ENCODE measurements around the gene ARL8B. TPM values are rescaled to one million over a fixed set of nuclear protein-coding genes. Genes with fewer than 3 reads are reported as not detected.
"Not testable (repeated sequence)": the region's sequence is repeated elsewhere in the genome, so short reads cannot be mapped to it uniquely, and the experiment has no call there.

Gene ARL8B
- total RNA-seq, 2 donors from 2014 or later: 39.7 to 78.1 TPM

GRCh38 chr3:5134499-5134898, 12.4 kb downstream of the ARL8B start:
- Mint-ChIP-seq H3K36me3 (no peaks in the 10 kb centered on the region), H3K9me3 (no peaks in the 10 kb centered on the region), H3K27ac (peak overlapping the region; percentile 19 to 57)
- ATAC-seq (no peak), DNase-seq (ENCODE audit: low spot score in 2 of 2) (no peak)

GRCh38 chr3:5136211-5136918, 14.3 kb downstream of the ARL8B start:
- H3K27ac Mint-ChIP-seq: peak overlapping the region; percentile 68 to 90
- no peaks in the 10 kb centered on the region for H3K9me3 Mint-ChIP-seq
- DNase-seq (ENCODE audit: low spot score in 2 of 2): no peak
- peak; percentile 80 to 81 for ATAC-seq
- H3K36me3 Mint-ChIP-seq: peaks cover 0 to 7% of the 10 kb centered on the region in 2 donors

GRCh38 chr3:5136919-5137429, 14.9 kb downstream of the ARL8B start:
- ATAC-seq (peak; percentile 39 to 52), DNase-seq (ENCODE audit: low spot score in 2 of 2) (no peak)
- no peaks in the 10 kb centered on the region for H3K9me3 Mint-ChIP-seq
- peak overlapping the region; percentile 38 to 90 for H3K27ac Mint-ChIP-seq
- H3K36me3 Mint-ChIP-seq: peaks cover 0 to 11% of the 10 kb centered on the region in 2 donors

GRCh38 chr3:5138214-5138981, 16.3 kb downstream of the ARL8B start:
- H3K9me3 Mint-ChIP-seq: no peaks in the 10 kb centered on the region
- peak overlapping the region in 1 of 2 donors; percentile 90 for H3K27ac Mint-ChIP-seq
- DNase-seq (ENCODE audit: low spot score in 2 of 2) (no peak), ATAC-seq (no peak)
- H3K36me3 Mint-ChIP-seq: peaks cover 0 to 16% of the 10 kb centered on the region in 2 donors

GRCh38 chr3:5140230-5140621, 18.1 kb downstream of the ARL8B start:
- DNase-seq (ENCODE audit: low spot score in 2 of 2) (no peak), ATAC-seq (peak in 1 of 2 donors; percentile 54)
- H3K9me3 Mint-ChIP-seq: no peaks in the 10 kb centered on the region
- peak overlapping the region; percentile 2 to 74 for H3K27ac Mint-ChIP-seq
- H3K36me3 Mint-ChIP-seq: peaks cover 9 to 30% of the 10 kb centered on the region in 2 donors

GRCh38 chr3:5140839-5141238, 18.7 kb downstream of the ARL8B start:
- ATAC-seq (peak in 1 of 2 donors; percentile 17), DNase-seq (ENCODE audit: low spot score in 2 of 2) (no peak)
- Mint-ChIP-seq H3K9me3 (peaks cover 2% of the 10 kb centered on the region in 2 donors), H3K36me3 (peaks cover 11 to 36% of the 10 kb centered on the region in 2 donors), H3K27ac (peak overlapping the region in 1 of 2 donors; percentile 74)

- Mint-ChIP-seq H3K36me3 (peaks cover 17 to 45% of the 10 kb centered on the region in 2 donors), H3K9me3 (peaks cover 4 to 9% of the 10 kb centered on the region in 2 donors), H3K27ac (no peak overlapping the region)
- DNase-seq (ENCODE audit: low spot score in 2 of 2) (no peak), ATAC-seq (no peak)
These were observed 19.7 kb downstream of the ARL8B start for GRCh38 chr3:5141760-5142159.

- peaks cover 7 to 19% of the 10 kb centered on the region in 2 donors for H3K9me3 Mint-ChIP-seq
- DNase-seq (ENCODE audit: low spot score in 2 of 2) (no peak), ATAC-seq (peak in 1 of 2 donors; percentile 74)
- H3K36me3 Mint-ChIP-seq: peaks cover 29 to 62% of the 10 kb centered on the region in 2 donors
- H3K27ac Mint-ChIP-seq: peak overlapping the region in 1 of 2 donors; percentile 8
These were observed 21.4 kb downstream of the ARL8B start for GRCh38 chr3:5143464-5143863.

GRCh38 chr3:5144316-5144994, 22.4 kb downstream of the ARL8B start:
- peaks cover 29 to 70% of the 10 kb centered on the region in 2 donors for H3K36me3 Mint-ChIP-seq
- DNase-seq (ENCODE audit: low spot score in 2 of 2) (no peak), ATAC-seq (no peak)
- H3K9me3 Mint-ChIP-seq: peaks cover 7 to 19% of the 10 kb centered on the region in 2 donors
- no peak overlapping the region for H3K27ac Mint-ChIP-seq

GRCh38 chr3:5145120-5145519, 23.0 kb downstream of the ARL8B start:
- no peak for ATAC-seq
- no peak for DNase-seq (ENCODE audit: low spot score in 2 of 2)
- Mint-ChIP-seq H3K9me3 (peaks cover 7 to 24% of the 10 kb centered on the region in 2 donors), H3K27ac (no peak overlapping the region), H3K36me3 (peaks cover 29 to 74% of the 10 kb centered on the region in 2 donors)

- H3K36me3 Mint-ChIP-seq: peaks cover 29 to 63% of the 10 kb centered on the region in 2 donors
- H3K9me3 Mint-ChIP-seq: peaks cover 7 to 24% of the 10 kb centered on the region in 2 donors
- not testable (repeated sequence) for H3K27ac Mint-ChIP-seq; DNase-seq (ENCODE audit: low spot score in 2 of 2); ATAC-seq
These were observed 25.1 kb downstream of the ARL8B start for GRCh38 chr3:5147152-5147551.

- DNase-seq (ENCODE audit: low spot score in 2 of 2): no peak
- peaks cover 24 to 65% of the 10 kb centered on the region in 2 donors for H3K36me3 Mint-ChIP-seq
- H3K9me3 Mint-ChIP-seq: peaks cover 7 to 24% of the 10 kb centered on the region in 2 donors
- no peak for ATAC-seq
- peak overlapping the region in 1 of 2 donors; percentile 40 for H3K27ac Mint-ChIP-seq
These were observed 27.3 kb downstream of the ARL8B start for GRCh38 chr3:5149306-5149880.

- H3K36me3 Mint-ChIP-seq: peaks cover 13 to 48% of the 10 kb centered on the region in 2 donors
- DNase-seq (ENCODE audit: low spot score in 2 of 2) (no peak), ATAC-seq (no peak)
- peaks cover 3 to 17% of the 10 kb centered on the region in 2 donors for H3K9me3 Mint-ChIP-seq
- H3K27ac Mint-ChIP-seq: no peak overlapping the region
These were observed 29.5 kb downstream of the ARL8B start for GRCh38 chr3:5151586-5151985.

GRCh38 chr3:5153074-5153473, 31.0 kb downstream of the ARL8B start:
- peaks cover 0 to 4% of the 10 kb centered on the region in 2 donors for H3K9me3 Mint-ChIP-seq
- ATAC-seq (no peak), DNase-seq (ENCODE audit: low spot score in 2 of 2) (no peak)
- H3K27ac Mint-ChIP-seq: no peak overlapping the region
- H3K36me3 Mint-ChIP-seq: peaks cover 0 to 33% of the 10 kb centered on the region in 2 donors

- Mint-ChIP-seq H3K36me3 (peaks cover 0 to 16% of the 10 kb centered on the region in 2 donors), H3K27ac (no peak overlapping the region), H3K9me3 (no peaks in the 10 kb centered on the region)
- no peak for DNase-seq (ENCODE audit: low spot score in 2 of 2)
- no peak for ATAC-seq
These were observed 33.1 kb downstream of the ARL8B start for GRCh38 chr3:5155241-5155640.

GRCh38 chr3:5160321-5160720, 38.2 kb downstream of the ARL8B start:
- no peak for DNase-seq (ENCODE audit: low spot score in 2 of 2)

More at GRCh38 chr3:5160321-5160720, 38.2 kb downstream of the ARL8B start:
- H3K27ac Mint-ChIP-seq: no peak overlapping the region
- ATAC-seq: no peak
- H3K9me3 Mint-ChIP-seq: no peaks in the 10 kb centered on the region
- no peaks in the 10 kb centered on the region for H3K36me3 Mint-ChIP-seq
